Thyroid gland (tissue), 4 donors: ENCODE results near the gene ETV2. TPM values are rescaled to one million over a fixed set of nuclear protein-coding genes. Genes with fewer than 3 reads are reported as not detected.

ENCODE experiments used
- DNase-seq, 2 donors: peaks; one replicate each; pipeline ENCODE4 v3.0.0-alpha.2; 2019
- H3K27ac ChIP-seq, 3 donors: fragments of 200-600 bp; sonication (generic); 1 replicate in 2 of 3; 2 replicates in 1 of 3; pipeline ENCODE4 v1.5.1; 2016 to 2019; ENCODE audit warnings: mild to moderate bottlenecking in 1 of 3, moderate library complexity in 1 of 3
- H3K27me3 ChIP-seq: fragments of 200-600 bp; sonication (generic); one replicate; pipeline ENCODE4 v1.5.1; 2019
- H3K36me3 ChIP-seq, 2 donors: fragments of 200-600 bp; sonication (generic); one replicate each; pipeline ENCODE4 v1.5.1; 2016 to 2019
- H3K4me1 ChIP-seq, 2 donors: fragments of 200-600 bp; sonication (generic); one replicate each; pipeline ENCODE4 v1.5.1; 2017 to 2019
- H3K4me3 ChIP-seq, 3 donors: fragments of 200-600 bp; sonication (generic); replicated peaks in 1 of 3; 1 replicate in 2 of 3; 2 replicates in 1 of 3; pipeline ENCODE4 v1.5.1; 2016; ENCODE audit warnings: mild to moderate bottlenecking in 1 of 3
- H3K9me3 ChIP-seq: fragments of 200-600 bp; sonication (generic); one replicate; pipeline ENCODE4 v1.5.1; 2017
- POLR2A ChIP-seq, 2 donors: fragments of 450-650 bp; IDR thresholded peaks; one replicate each; pipeline ENCODE4 v1.6.1; 2017; ENCODE audit warnings: antibody characterized with exemption in 2 of 2, mild to moderate bottlenecking in 2 of 2, moderate library complexity in 1 of 2
- WGBS, 2 donors: methylation state at CpG; one replicate each; pipeline ENCODE4 v1.1.5; 2017; 5-methylcytosine and 5-hydroxymethylcytosine counted together
- intact Hi-C: fragments of 100-400 bp; cut with DNase I; formaldehyde crosslinking; loops from one replicate; pipeline ENCODE4 v1.15.1; 2023
- total RNA-seq, 4 donors: library from RNA; depleted of rRNA; stranded (reverse); fragments of >200 nt; gene quantifications; one replicate each; pipeline ENCODE4 v1.2.3, GENCODE V29; 2016
- TF ChIP-seq, protein P1 (sequence below), 6 experiments: fragments of 200-600 bp in 3 of 6; fragments of 450-650 bp in 3 of 6; sonication (generic) in 3 of 6; IDR thresholded peaks; one replicate each; pipeline ENCODE4 v1.5.1; 2016 to 2019; ENCODE audit warnings: antibody characterized with exemption in 6 of 6, mild to moderate bottlenecking in 2 of 6, inconsistent platforms in 1 of 6, moderate library complexity in 1 of 6

The ETV2 gene
- total RNA-seq, 4 donors from 2014 or later = 0.56 TPM; not detected in 3

DNA sequence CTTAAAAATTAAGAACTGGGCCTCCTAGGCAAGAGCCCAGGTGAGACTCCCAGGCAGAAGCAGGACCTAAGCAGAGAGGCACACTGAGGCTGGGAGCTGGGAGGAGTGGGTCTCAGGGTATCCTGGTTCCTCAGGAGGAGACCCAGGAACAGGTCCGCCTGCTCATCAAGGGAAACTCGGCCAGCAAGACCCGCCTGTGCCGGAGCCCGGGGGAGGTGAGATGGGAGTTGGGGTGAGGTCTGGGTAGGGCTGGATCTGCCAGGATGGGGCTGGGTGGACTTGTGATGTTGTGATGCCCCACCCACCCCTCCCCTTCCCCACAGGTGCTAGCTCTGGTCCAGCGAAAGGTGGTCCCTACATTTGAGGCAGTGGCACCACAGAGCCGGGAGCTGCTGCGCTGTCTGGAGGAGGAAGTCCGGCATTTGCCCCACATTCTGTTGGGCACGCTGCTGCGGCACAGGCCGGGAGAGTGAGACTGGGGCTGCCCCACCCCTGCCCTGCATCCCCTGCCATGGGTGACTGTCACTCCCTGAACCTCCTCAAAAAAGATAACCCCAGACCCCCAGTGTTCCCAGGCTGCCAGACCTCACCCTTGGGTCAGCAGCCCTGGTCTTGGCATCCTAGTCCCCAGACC lies 22.1 kb upstream of the ETV2 start:
- 94 to 97% methylated on average over 5 of the region's 12 CpGs for WGBS, 2 donors
- H3K9me3 ChIP-seq = no peaks in the 10 kb centered on the region
- no peaks in the 10 kb centered on the region for H3K27me3 ChIP-seq
- no peak for TF ChIP-seq POLR2A (IDR thresholded peaks at IDR 0.05)
- TF ChIP-seq, protein P1, sequence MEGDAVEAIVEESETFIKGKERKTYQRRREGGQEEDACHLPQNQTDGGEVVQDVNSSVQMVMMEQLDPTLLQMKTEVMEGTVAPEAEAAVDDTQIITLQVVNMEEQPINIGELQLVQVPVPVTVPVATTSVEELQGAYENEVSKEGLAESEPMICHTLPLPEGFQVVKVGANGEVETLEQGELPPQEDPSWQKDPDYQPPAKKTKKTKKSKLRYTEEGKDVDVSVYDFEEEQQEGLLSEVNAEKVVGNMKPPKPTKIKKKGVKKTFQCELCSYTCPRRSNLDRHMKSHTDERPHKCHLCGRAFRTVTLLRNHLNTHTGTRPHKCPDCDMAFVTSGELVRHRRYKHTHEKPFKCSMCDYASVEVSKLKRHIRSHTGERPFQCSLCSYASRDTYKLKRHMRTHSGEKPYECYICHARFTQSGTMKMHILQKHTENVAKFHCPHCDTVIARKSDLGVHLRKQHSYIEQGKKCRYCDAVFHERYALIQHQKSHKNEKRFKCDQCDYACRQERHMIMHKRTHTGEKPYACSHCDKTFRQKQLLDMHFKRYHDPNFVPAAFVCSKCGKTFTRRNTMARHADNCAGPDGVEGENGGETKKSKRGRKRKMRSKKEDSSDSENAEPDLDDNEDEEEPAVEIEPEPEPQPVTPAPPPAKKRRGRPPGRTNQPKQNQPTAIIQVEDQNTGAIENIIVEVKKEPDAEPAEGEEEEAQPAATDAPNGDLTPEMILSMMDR (IDR thresholded peaks at IDR 0.05) = no peak
- intact Hi-C loops = loop anchor here (10.0 kb wide), 1 partner anchor 265 kb away; the partner anchor contains the start of gene FFAR3
- H3K27ac ChIP-seq = no peak overlapping the region
- no peaks in the 10 kb centered on the region for H3K36me3 ChIP-seq
- DNase-seq = no peak
- H3K4me3 ChIP-seq = no peak overlapping the region
- H3K4me1 ChIP-seq = no peaks in the 10 kb centered on the region

DNA sequence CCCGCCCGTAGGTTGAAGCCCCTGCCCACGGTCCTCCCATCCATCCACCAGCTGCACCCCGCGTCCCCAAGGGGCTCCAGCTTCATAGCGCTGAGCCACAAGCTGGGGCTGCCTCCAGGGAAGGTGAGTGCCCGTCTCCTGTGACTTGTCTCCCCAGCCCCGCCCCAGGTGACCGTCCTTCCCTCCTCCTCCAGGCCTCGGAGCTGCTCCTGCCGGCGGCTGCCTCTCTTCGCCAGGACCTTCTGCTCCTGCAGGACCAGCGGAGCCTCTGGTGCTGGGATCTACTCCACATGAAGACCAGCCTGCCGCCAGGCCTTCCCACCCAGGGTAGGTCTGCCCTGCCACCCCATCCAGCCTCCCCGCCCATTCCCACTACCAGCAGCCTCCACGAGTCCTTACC lies 21.5 kb upstream of the ETV2 start:
- no peak overlapping the region for H3K4me3 ChIP-seq
- WGBS, 2 donors = 95 to 97% methylated on average over 17 of the region's 17 CpGs
- H3K4me1 ChIP-seq = no peaks in the 10 kb centered on the region
- no peak for DNase-seq
- no peaks in the 10 kb centered on the region for H3K36me3 ChIP-seq
- no peak overlapping the region for H3K27ac ChIP-seq
- TF ChIP-seq POLR2A (IDR thresholded peaks at IDR 0.05) = no peak
- TF ChIP-seq, protein P1 (IDR thresholded peaks at IDR 0.05) = no peak
- intact Hi-C loops = no loop called here
- no peaks in the 10 kb centered on the region for H3K27me3 ChIP-seq
- H3K9me3 ChIP-seq = no peaks in the 10 kb centered on the region

DNA sequence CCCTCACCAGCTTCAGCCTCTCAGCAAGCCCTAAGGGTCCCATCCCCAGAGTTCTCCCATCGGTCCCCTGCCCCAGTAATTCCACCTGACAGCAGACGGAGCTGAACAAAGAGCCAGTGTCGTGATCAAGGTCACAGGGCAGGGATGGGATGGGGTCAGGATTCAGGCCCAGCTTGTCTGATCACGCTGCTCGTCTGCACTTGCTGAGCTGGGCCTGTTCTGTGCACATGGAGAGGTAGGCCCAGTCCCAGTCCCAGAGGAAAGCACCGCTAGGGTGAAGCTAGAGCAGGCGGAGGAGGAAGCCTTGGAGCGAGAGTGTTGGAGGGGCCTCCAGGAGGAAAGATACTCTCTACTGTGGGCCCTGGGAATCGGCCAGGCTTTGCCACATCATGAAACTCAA lies 19.8 kb upstream of the ETV2 start:
- TF ChIP-seq POLR2A (IDR thresholded peaks at IDR 0.05) = no peak
- TF ChIP-seq, protein P1 (IDR thresholded peaks at IDR 0.05) = no peak
- intact Hi-C loops = no loop called here
- Histone ChIP-seq H3K4me3 (no peak overlapping the region), H3K27me3 (no peaks in the 10 kb centered on the region), H3K9me3 (no peaks in the 10 kb centered on the region), H3K36me3 (no peaks in the 10 kb centered on the region), H3K27ac (no peak overlapping the region), H3K4me1 (no peaks in the 10 kb centered on the region)
- DNase-seq = no peak
- 93 to 98% methylated on average over 7 to 9 of the region's 9 CpGs for WGBS, 2 donors

DNA sequence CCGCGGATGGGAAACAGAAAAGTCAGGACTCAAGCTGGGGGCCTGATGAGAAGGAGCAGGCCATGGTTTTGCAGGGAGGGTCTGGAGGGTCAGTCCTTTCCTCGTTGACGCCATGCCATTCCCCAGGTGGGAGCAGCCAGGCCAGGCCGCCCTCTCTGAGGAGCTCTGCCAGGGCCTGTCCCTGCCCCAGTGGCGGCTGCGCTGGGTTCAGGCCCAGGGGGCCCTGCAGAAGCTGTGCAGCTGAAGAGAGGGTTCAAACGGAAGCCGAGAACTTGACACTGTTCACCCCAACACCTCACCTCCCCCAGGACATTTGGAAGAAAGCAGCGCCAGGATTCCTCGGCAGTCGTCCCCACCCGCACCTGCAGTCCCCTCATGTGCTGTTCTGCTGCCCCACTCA lies 18.8 kb upstream of the ETV2 start:
- 90 to 92% methylated on average over 11 to 13 of the region's 13 CpGs for WGBS, 2 donors
- H3K4me1 ChIP-seq = no peaks in the 10 kb centered on the region
- no peaks in the 10 kb centered on the region for H3K9me3 ChIP-seq
- no peaks in the 10 kb centered on the region for H3K36me3 ChIP-seq
- no peak for DNase-seq
- H3K4me3 ChIP-seq = no peak overlapping the region
- intact Hi-C loops = no loop called here
- no peaks in the 10 kb centered on the region for H3K27me3 ChIP-seq
- no peak for TF ChIP-seq POLR2A (IDR thresholded peaks at IDR 0.05)
- no peak overlapping the region for H3K27ac ChIP-seq

DNA sequence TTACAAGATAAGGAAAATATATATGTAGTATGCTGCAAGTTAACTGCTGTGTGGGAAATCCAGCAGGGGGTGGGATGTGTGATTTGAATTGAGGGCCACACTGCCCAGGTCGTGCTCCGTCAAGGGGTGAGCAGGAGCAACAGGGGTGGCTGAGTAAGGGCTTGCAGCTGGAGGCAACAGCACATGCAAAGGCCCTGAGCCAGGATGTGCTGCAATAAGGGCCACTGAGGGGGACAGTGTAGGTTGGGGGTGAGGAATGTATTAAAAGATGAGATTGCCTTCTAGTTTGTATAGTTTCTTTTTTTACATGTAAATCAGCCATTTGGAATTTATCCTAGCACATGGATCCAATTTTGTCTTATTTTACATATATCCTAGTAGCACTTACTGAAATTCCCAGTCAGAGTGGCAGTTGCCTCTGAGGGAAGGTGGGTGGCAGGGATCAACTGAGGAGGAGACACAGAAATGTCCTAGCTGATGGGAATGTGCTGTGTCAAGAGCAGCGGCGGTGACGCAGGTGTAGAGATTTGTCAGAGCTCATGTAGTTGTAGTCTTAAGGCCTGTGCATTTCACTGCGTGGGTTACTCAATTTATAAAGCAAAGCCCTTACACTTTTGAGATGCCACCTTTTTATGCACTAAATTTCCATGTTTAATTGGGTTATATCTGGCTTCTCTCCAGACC lies 18.1 kb upstream of the ETV2 start:
- Histone ChIP-seq H3K4me1 (peaks cover 0 to 4% of the 10 kb centered on the region in 2 donors), H3K36me3 (no peaks in the 10 kb centered on the region), H3K4me3 (no peak overlapping the region), H3K27ac (no peak overlapping the region), H3K9me3 (no peaks in the 10 kb centered on the region), H3K27me3 (no peaks in the 10 kb centered on the region)
- WGBS, 2 donors = 90 to 92% methylated on average over 6 of the region's 6 CpGs
- intact Hi-C loops = no loop called here
- TF ChIP-seq POLR2A (IDR thresholded peaks at IDR 0.05) = no peak
- TF ChIP-seq, protein P1 (IDR thresholded peaks at IDR 0.05) = no peak
- DNase-seq = no peak
